Heart right ventricle (tissue), 16 donors: ENCODE measurements around the gene TRA2B. TPM values are rescaled to one million over a fixed set of nuclear protein-coding genes. Genes with fewer than 3 reads are reported as not detected.
A peak's percentile ranks its signal among the peaks of the same experiment; 100 is the strongest.

ENCODE experiments used
- ATAC-seq, 8 donors: fragments of 200-7000 bp; cut with Tn5 transposase; one replicate each; pipeline ENCODE4 v1.9.1; 2020; ENCODE audit warnings: mild to moderate bottlenecking in 8 of 8, moderate library complexity in 8 of 8, moderate number of reproducible peaks in 1 of 8
- DNase-seq, 2 donors: peaks; one replicate each; pipeline ENCODE4 v3.0.0-alpha.2; 2020
- H3K27ac ChIP-seq, 10 donors: fragments of 200-600 bp; sonication (generic) in 2 of 10; one replicate each; pipeline versions ENCODE4 v1.5.0 to v1.8.0; 2020 to 2022; ENCODE audit warnings: mild to moderate bottlenecking in 3 of 10
- H3K27me3 ChIP-seq, 7 donors: fragments of 200-600 bp; one replicate each; pipeline ENCODE4 v1.8.0; 2021 to 2022; ENCODE audit warnings: mild to moderate bottlenecking in 2 of 7
- H3K36me3 ChIP-seq, 9 donors: fragments of 200-600 bp; sonication (generic) in 1 of 9; one replicate each; pipeline versions ENCODE4 v1.5.0 to v1.8.0; 2020 to 2022; ENCODE audit warnings: mild to moderate bottlenecking in 2 of 9
- H3K4me1 ChIP-seq, 9 donors: fragments of 200-600 bp; sonication (generic) in 1 of 9; one replicate each; pipeline versions ENCODE4 v1.5.0 to v1.8.0; 2020 to 2022; ENCODE audit warnings: mild to moderate bottlenecking in 4 of 9
- H3K4me3 ChIP-seq, 10 donors: fragments of 200-600 bp; sonication (generic) in 2 of 10; one replicate each; pipeline versions ENCODE4 v1.5.0 to v1.8.0; 2020 to 2022; ENCODE audit warnings: mild to moderate bottlenecking in 7 of 10, moderate library complexity in 2 of 10
- H3K9me3 ChIP-seq, 11 donors: fragments of 200-600 bp in 10 of 11; sonication (generic) in 2 of 11; one replicate each; pipeline versions ENCODE4 v1.5.0 to v1.8.0; 2013 to 2022; ENCODE audit warnings: mild to moderate bottlenecking in 2 of 11, control low read depth in 1 of 11, moderate library complexity in 1 of 11
- CTCF ChIP-seq, 9 donors: fragments of 200-600 bp; sonication (generic) in 2 of 9; IDR thresholded peaks; one replicate each; pipeline versions ENCODE4 v1.5.0 to v1.8.0; 2021 to 2022; ENCODE audit warnings: antibody characterized with exemption in 9 of 9, mild to moderate bottlenecking in 5 of 9, moderate library complexity in 1 of 9
- WGBS, 2 donors: extraction: QIAGEN DNeasy Blood & Tissue Kit; methylation state at CpG; one replicate each; pipeline ENCODE4 v1.1.7; 2013; ENCODE audit warnings: inconsistent platforms in 1 of 2; 5-methylcytosine and 5-hydroxymethylcytosine counted together
- intact Hi-C, 10 donors: fragments of 100-400 bp; cut with DNase I; formaldehyde crosslinking; loops; one replicate each; pipeline versions ENCODE4 v1.11.1 to v1.14.2; 2022
- long read RNA-seq, 3 donors: library from polyadenylated mRNA; unstranded; transcript quantifications; one replicate each; pipeline ENCODE4 v2.0.0, GENCODE V29; 2020 to 2021
- polyA plus RNA-seq, 2 donors: library from polyadenylated mRNA; stranded (reverse); fragments of 200-250 nt; gene quantifications; one replicate each; pipeline ENCODE4 v1.2.3, GENCODE V29; 2013
- total RNA-seq, 10 donors: library from RNA; stranded (reverse); fragmentation: NEBNext Ultra II Directional in 3 of 10; extraction: Animal tissue kit (Norgen Biotek cat#: 25700) in 3 of 10; gene quantifications; one replicate each; pipeline versions ENCODE4 v1.2.1 to v1.2.4, GENCODE V29; 2021 to 2023
- donor health status: Arrhythmogenic right ventricular cardiomyopathy.
- donor health status: ischemic (EF 13 %, LVEDD 7.1; RV severe dilation, severe dysfunction).
- donor health status: healthy with polysubstance abuse.
- donor health status: DM: no; HTN: yes; CAD: no.
- donor health status: DM: no; HTN: no; CAD: no.
- donor health status: ischemic (EF 25% LVEDD 6.9; RV normal size, moderate dysfunction).
- donor health status: ischemic (EF 25% LVEDD 5.7; RV mildly dilated, moderate dysfunction).
- donor health status: healthy.
- donor health status: DM: yes; HTN: yes; CAD: no.
- donor health status: Ischemic cardiomyopathy.
- donor health status: ischemic (EF 35%, LVEDD 5.7; RV mildly dilated, moderate dysfunction).
- donor health status: nonischemic (EF 11% LVEDD 7.7; RV severe dilation, severe dysfunction).
- donor health status: DM: yes; HTN: yes; CAD: no.
- donor health status: PGD.
- donor health status: ischemic (EF 29% LVEDD 5.4; RV normal size, mild dysfunction).
- donor health status: nonischemic (EF 23%, LVEDD 6.1; RV moderate dilation, normal function).

The TRA2B gene
- total RNA-seq (10 to 100 TPM; 46.3 to 75.9 (median 52.1) TPM), polyA plus RNA-seq (10 to 100 TPM; 43.6 to 44.5 TPM)
- long read RNA-seq, donor 1, transcript TRA2B-205 (9 exons, 2,952 nt): major isoform, 12 of 17 reads
- long read RNA-seq, donor 1, partial matches to known transcripts: 1 of 17 reads
- long read RNA-seq, donor 1, other reads (novel, unspliced or antisense): 3 of 17 reads
- long read RNA-seq, donor 2, transcript TRA2B-205 (9 exons, 2,952 nt): major isoform, 11 of 21 reads
- long read RNA-seq, donor 2, partial matches to known transcripts: 0 of 21 reads
- long read RNA-seq, donor 2, other reads (novel, unspliced or antisense): 7 of 21 reads
- long read RNA-seq, donor 3, full-length matches to known transcripts: 19 of 24 reads
- long read RNA-seq, donor 3, partial matches to known transcripts: 1 of 24 reads
- long read RNA-seq, donor 3, other reads (novel, unspliced or antisense): 4 of 24 reads

- Histone ChIP-seq H3K4me3 (peak within 1 kb of the TSS; percentile 80 to 100 (median 94)), H3K27ac (peak within 1 kb of the TSS; percentile 98 to 100 (median 100)), H3K4me1 (peaks cover 0 to 39% (median 30%) of the 10 kb centered on the region in 9 donors), H3K9me3 (no peaks in the 10 kb centered on the region), H3K36me3 (no peaks in the 10 kb centered on the region), H3K27me3 (no peaks in the 10 kb centered on the region)
- intact Hi-C loops: loop anchor here in 5 of 10 donors (2.0 to 10.0 kb wide), 6 partner anchors 113 to 1573 kb away; partner anchors contain the start of genes IGF2BP2 (in 3 of the 5), CLCN2 (in 1 of the 5), ETV5 (in 1 of the 5) and POLR2H (in 1 of the 5)
- peak; percentile 98 to 99 (median 99) for ATAC-seq
- TF ChIP-seq CTCF (IDR thresholded peaks at IDR 0.05): peak in 8 of 9 donors; percentile 12 to 66 (median 40)
- WGBS, 2 donors: 2% methylated on average over 55 of the region's 55 CpGs
- DNase-seq: peak; percentile 99
These were observed at the start of gene TRA2B for GRCh38 chr3:185937689-185938374. TSS of gene TRA2B (minus strand) at chr3:185938014. CDS start at chr3:185937860, 154 bp downstream.

DNA sequence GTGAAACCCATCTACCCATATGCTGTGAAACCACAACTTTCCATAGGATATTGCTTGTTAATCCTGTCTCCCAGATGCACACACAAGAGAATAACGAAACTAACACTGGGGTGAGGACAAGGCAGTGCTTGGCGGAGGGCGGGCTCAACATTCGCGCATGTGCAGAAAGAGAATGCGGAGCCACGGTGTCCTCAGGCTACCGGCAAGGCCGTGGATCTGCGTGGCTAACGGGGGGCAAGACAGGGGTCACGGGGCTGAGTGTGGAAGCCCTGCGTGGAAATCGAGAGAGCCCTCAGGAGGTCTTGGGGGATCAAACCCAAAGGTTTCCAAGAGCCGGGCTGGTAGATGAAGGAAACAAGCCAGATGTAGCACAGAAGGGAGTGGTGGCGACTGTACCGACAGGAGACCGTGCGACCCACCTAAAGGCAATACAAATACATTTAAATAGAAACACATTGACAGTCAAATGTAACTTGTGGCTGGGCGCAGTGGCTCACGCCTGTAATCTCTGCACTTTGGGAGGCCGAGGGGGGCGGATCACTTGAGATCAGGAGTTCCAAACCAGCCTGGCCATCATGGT, 48.5 kb upstream of the TRA2B start:
- Histone ChIP-seq H3K36me3 (no peaks in the 10 kb centered on the region), H3K27me3 (peaks cover 0 to 15% (median 6%) of the 10 kb centered on the region in 7 donors), H3K9me3 (no peaks in the 10 kb centered on the region), H3K4me1 (peaks cover 0 to 12% (median 6%) of the 10 kb centered on the region in 9 donors), H3K4me3 (no peak overlapping the region), H3K27ac (no peak overlapping the region)
- ATAC-seq (no peak), DNase-seq (no peak)
- intact Hi-C loops: loop anchor here in 3 of 10 donors (5.0 to 10.0 kb wide), 4 partner anchors 256 to 551 kb away; no protein-coding TSS in a partner anchor
- WGBS, 2 donors: 90 to 93% methylated on average over 23 of the region's 23 CpGs
- no peak for TF ChIP-seq CTCF (IDR thresholded peaks at IDR 0.05)

DNA sequence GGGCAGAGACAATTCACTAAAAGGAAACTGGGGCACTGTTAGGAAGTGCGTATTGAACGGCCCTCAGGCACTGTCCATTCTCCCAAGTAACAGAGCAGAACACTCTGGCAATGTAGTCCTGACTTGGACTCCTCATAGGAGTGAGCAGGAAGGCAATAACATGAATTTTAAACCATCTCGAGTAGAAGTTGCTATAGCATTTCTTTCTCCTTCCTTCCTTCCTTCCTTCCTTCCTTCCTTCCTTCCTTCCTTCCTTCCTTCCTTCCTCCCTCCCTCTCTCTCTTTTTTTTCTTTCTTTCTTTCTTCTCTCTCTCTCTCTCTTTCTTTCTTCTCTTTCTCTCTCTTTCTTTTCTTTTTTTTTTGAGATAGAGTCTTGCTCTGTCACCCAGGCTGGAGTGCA, 46.4 kb upstream of the TRA2B start:
- TF ChIP-seq CTCF (IDR thresholded peaks at IDR 0.05): no peak
- H3K4me1 ChIP-seq: peaks cover 0 to 12% (median 6%) of the 10 kb centered on the region in 9 donors
- no peaks in the 10 kb centered on the region for H3K9me3 ChIP-seq
- ATAC-seq (peak in 2 of 8 donors; percentile 8 to 17), DNase-seq (no peak)
- H3K27ac ChIP-seq: no peak overlapping the region
- WGBS, 2 donors: 31 to 60% methylated on average over 3 of the region's 3 CpGs
- intact Hi-C loops: loop anchor here (2.0 to 10.0 kb wide), 8 partner anchors 258 to 633 kb away; partner anchors contain the start of gene CRYGS (in 4 of the 10)
- H3K27me3 ChIP-seq: peaks cover 0 to 15% (median 6%) of the 10 kb centered on the region in 7 donors
- H3K36me3 ChIP-seq: no peaks in the 10 kb centered on the region
- H3K4me3 ChIP-seq: no peak overlapping the region
